ENCODE data around the gene PIRT. TPM values are rescaled to one million over a fixed set of nuclear protein-coding genes. Genes with fewer than 3 reads are reported as not detected.
A peak's percentile ranks its signal among the peaks of the same experiment; 100 is the strongest.

The PIRT gene
- total and polyA plus RNA-seq, 9 donors: 0.04 to 0.34 (median 0.05) TPM; not detected in 1

- no peak for DNase-seq
- 100% methylated on average over 2 of the region's 4 CpGs for WGBS (ENCODE audit: insufficient coverage)
These were observed 62.8 kb downstream of the PIRT start for GRCh38 chr17:10775058-10775457.

GRCh38 chr17:10773391-10773790 lies 64.5 kb downstream of the PIRT start:
- Histone ChIP-seq H3K27ac (ENCODE audit: low read length) (peak overlapping the region; percentile 3), H3K36me3 (ENCODE audit: control insufficient read depth, insufficient read depth, low read length) (no peaks in the 10 kb centered on the region), H3K4me1 (ENCODE audit: control insufficient read depth, insufficient read depth, low read length) (peaks cover 9% of the 10 kb centered on the region), H3K4me3 (ENCODE audit: low read length) (no peak overlapping the region), H3K9me3 (replicated peaks; ENCODE audit: control insufficient read depth, low read depth, low read length) (peaks cover 9% of the 10 kb centered on the region), H3K27me3 (ENCODE audit: control insufficient read depth, insufficient read depth, low read length) (no peaks in the 10 kb centered on the region)
- WGBS (ENCODE audit: insufficient coverage): no CpG with 5 or more reads among the region's 2 CpGs
- peak; percentile 84 for DNase-seq

More at GRCh38 chr17:10775058-10775457, 62.8 kb downstream of the PIRT start:
- H3K4me3 ChIP-seq (ENCODE audit: low read length): no peak overlapping the region
- H3K9me3 ChIP-seq (replicated peaks; ENCODE audit: control insufficient read depth, low read depth, low read length): peaks cover 5% of the 10 kb centered on the region
- no peaks in the 10 kb centered on the region for H3K36me3 ChIP-seq (ENCODE audit: control insufficient read depth, insufficient read depth, low read length)
- H3K4me1 ChIP-seq (ENCODE audit: control insufficient read depth, insufficient read depth, low read length): peaks cover 6% of the 10 kb centered on the region
- H3K27ac ChIP-seq (ENCODE audit: low read length): no peak overlapping the region
- no peaks in the 10 kb centered on the region for H3K27me3 ChIP-seq (ENCODE audit: control insufficient read depth, insufficient read depth, low read length)

Other genes with a start within 250 kb of the PIRT start
- 10,246 TPM for gene MYH3, start 180.8 kb downstream of the PIRT start, total RNA-seq
- over 10,000 TPM in 6 of 8 donors, 1,000 to 10,000 TPM in 2; 7,710 to 16,147 (median 12,206) TPM for gene MYH3, start 180.8 kb downstream of the PIRT start, polyA plus RNA-seq (ENCODE audit: insufficient read depth in 1 of 8, insufficient read length in 8 of 8, low replicate concordance in 1 of 8)
- gene SCO1, start 140.6 kb downstream of the PIRT start, total RNA-seq: 26.8 TPM
- 10 to 100 TPM; 22.2 to 25.9 (median 24.2) TPM for gene SCO1, start 140.6 kb downstream of the PIRT start, polyA plus RNA-seq (ENCODE audit: insufficient read depth in 1 of 8, insufficient read length in 8 of 8, low replicate concordance in 1 of 8)
- 16.3 TPM for gene ADPRM, start 140.5 kb downstream of the PIRT start, total RNA-seq
- 10 to 100 TPM; 14.7 to 18.4 (median 15.8) TPM for gene ADPRM, start 140.5 kb downstream of the PIRT start, polyA plus RNA-seq (ENCODE audit: insufficient read depth in 1 of 8, insufficient read length in 8 of 8, low replicate concordance in 1 of 8)
- 6.5 TPM for gene TMEM220, start 108.1 kb downstream of the PIRT start, total RNA-seq
- gene TMEM220, start 108.1 kb downstream of the PIRT start, polyA plus RNA-seq (ENCODE audit: insufficient read depth in 1 of 8, insufficient read length in 8 of 8, low replicate concordance in 1 of 8): 10 to 100 TPM in 3 of 8 donors, 1 to 10 TPM in 5; 5.1 to 13.4 (median 7.8) TPM
- gene TMEM238L, start 34.0 kb downstream of the PIRT start, total RNA-seq: not detected
- under 1 TPM in 5 of 8 donors, not detected in 3; 0.09 to 0.35 (median 0.11) TPM for gene TMEM238L, start 34.0 kb downstream of the PIRT start, polyA plus RNA-seq (ENCODE audit: insufficient read depth in 1 of 8, insufficient read length in 8 of 8, low replicate concordance in 1 of 8)